Hepatocyte (in vitro differentiated cells): ENCODE data around the gene GPI. TPM values are rescaled to one million over a fixed set of nuclear protein-coding genes. Genes with fewer than 3 reads are reported as not detected.

Experiments
- DNase-seq: peaks from one replicate; pipeline ENCODE4 v3.0.0-alpha.2; 2016; ENCODE audit warnings: low spot score
- H2AFZ ChIP-seq: fragments of 200-600 bp; sonication (generic); 2 replicates; pipeline ENCODE4 v1.6.0; 2016; ENCODE audit warnings: antibody characterized with exemption, mild to moderate bottlenecking
- H3K27ac ChIP-seq: fragments of 200-600 bp; sonication (generic); 2 replicates; pipeline ENCODE4 v1.5.1; 2016; ENCODE audit warnings: mild to moderate bottlenecking
- H3K27me3 ChIP-seq: fragments of 200-600 bp; sonication (generic); 2 replicates; pipeline ENCODE4 v1.6.1; 2016
- H3K36me3 ChIP-seq: fragments of 200-600 bp; sonication (generic); replicated peaks from 2 replicates; pipeline ENCODE4 v1.5.1; 2016; ENCODE audit warnings: low read depth; ENCODE audit not compliant: insufficient read depth
- H3K4me1 ChIP-seq: fragments of 200-600 bp; sonication (generic); 2 replicates; pipeline ENCODE4 v1.5.1; 2016; ENCODE audit warnings: mild to moderate bottlenecking, moderate library complexity; ENCODE audit not compliant: insufficient read depth
- H3K4me2 ChIP-seq: fragments of 200-600 bp; sonication (generic); 2 replicates; pipeline ENCODE4 v1.6.0; 2016
- H3K4me3 ChIP-seq: fragments of 200-600 bp; sonication (generic); 2 replicates; pipeline ENCODE4 v1.5.1; 2016; ENCODE audit warnings: mild to moderate bottlenecking
- H3K79me2 ChIP-seq: fragments of 200-600 bp; sonication (generic); 2 replicates; pipeline ENCODE4 v1.6.0; 2017; ENCODE audit warnings: mild to moderate bottlenecking
- H3K9me2 ChIP-seq: fragments of 200-600 bp; sonication (generic); replicated peaks from 2 replicates; pipeline ENCODE4 v1.6.0; 2017; ENCODE audit warnings: mild to moderate bottlenecking; ENCODE audit not compliant: insufficient read depth
- H3K9me3 ChIP-seq: fragments of 200-600 bp; sonication (generic); 2 replicates; pipeline ENCODE4 v1.5.1; 2016; ENCODE audit warnings: low read depth, mild to moderate bottlenecking
- H4K20me1 ChIP-seq: fragments of 200-600 bp; sonication (generic); 2 replicates; pipeline ENCODE4 v1.6.0; 2016; ENCODE audit warnings: mild to moderate bottlenecking; ENCODE audit not compliant: insufficient read depth, poor library complexity, severe bottlenecking
- EZH2 ChIP-seq: fragments of 200-600 bp; sonication (generic); IDR thresholded peaks from 2 replicates; pipeline ENCODE4 v1.6.1; 2016; ENCODE audit warnings: antibody characterized with exemption, mild to moderate bottlenecking, borderline replicate concordance
- EZH2phosphoT487 ChIP-seq: fragments of 200-600 bp; sonication (generic); IDR thresholded peaks from one replicate; pipeline ENCODE4 v1.6.1; 2018; ENCODE audit warnings: antibody characterized with exemption, mild to moderate bottlenecking, low read depth, moderate library complexity; ENCODE audit not compliant: unreplicated experiment, severe bottlenecking
- WGBS: methylation state at CpG from one replicate; pipeline ENCODE4 v1.1.6; 2016; ENCODE audit warnings: low lambda C conversion rate; ENCODE audit errors: missing lambda C conversion rate; 5-methylcytosine and 5-hydroxymethylcytosine counted together
- polyA plus RNA-seq: library from polyadenylated mRNA; unstranded; fragments of >200 nt; fragmentation: Nextera tagmentation; extraction: Ambion mirVana; gene quantifications from 2 replicates; pipeline ENCODE4 v1.2.1, GENCODE V29; 2016
- total RNA-seq: library from RNA; depleted of rRNA; stranded (reverse); fragments of >200 nt; gene quantifications from 2 replicates; pipeline ENCODE4 v1.2.3, GENCODE V29; 2014
- TF ChIP-seq, protein P1 (sequence below): fragments of 200-600 bp; sonication (generic); IDR thresholded peaks from 2 replicates; pipeline ENCODE4 v1.5.1; 2016; ENCODE audit warnings: antibody characterized with exemption, mild to moderate bottlenecking; ENCODE audit not compliant: poor library complexity

The GPI gene
- total and polyA plus RNA-seq, 2 experiments from 2014 or later: 117 to 120 TPM

DNA sequence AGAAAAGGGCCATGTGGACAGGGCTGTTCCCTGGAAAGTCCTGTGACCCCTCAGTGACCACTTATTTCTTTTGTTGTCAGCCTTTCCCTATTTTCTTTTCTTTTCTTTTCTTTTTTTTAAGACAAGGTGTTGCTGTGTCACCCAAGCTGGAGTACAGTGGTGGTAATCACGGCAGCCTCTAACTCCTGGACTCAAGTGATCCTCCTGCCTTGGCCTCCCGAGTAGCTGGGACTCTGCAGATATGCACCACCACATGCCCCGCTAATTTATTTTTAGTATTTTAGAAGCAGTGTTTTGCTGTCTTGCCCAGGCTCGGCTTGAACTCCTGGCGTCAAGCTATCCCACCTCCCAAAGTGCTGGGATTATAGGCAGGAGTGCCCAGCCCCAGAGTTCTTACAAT is 1.1 kb upstream of the GPI start:
- H3K9me2 ChIP-seq: no peaks in the 10 kb centered on the region
- DNase-seq: no peak
- no peaks in the 10 kb centered on the region for H3K27me3 ChIP-seq
- TF ChIP-seq, protein P1, sequence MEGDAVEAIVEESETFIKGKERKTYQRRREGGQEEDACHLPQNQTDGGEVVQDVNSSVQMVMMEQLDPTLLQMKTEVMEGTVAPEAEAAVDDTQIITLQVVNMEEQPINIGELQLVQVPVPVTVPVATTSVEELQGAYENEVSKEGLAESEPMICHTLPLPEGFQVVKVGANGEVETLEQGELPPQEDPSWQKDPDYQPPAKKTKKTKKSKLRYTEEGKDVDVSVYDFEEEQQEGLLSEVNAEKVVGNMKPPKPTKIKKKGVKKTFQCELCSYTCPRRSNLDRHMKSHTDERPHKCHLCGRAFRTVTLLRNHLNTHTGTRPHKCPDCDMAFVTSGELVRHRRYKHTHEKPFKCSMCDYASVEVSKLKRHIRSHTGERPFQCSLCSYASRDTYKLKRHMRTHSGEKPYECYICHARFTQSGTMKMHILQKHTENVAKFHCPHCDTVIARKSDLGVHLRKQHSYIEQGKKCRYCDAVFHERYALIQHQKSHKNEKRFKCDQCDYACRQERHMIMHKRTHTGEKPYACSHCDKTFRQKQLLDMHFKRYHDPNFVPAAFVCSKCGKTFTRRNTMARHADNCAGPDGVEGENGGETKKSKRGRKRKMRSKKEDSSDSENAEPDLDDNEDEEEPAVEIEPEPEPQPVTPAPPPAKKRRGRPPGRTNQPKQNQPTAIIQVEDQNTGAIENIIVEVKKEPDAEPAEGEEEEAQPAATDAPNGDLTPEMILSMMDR: no peak
- TF ChIP-seq EZH2 (no peak), EZH2phosphoT487 (no peak)
- H4K20me1 ChIP-seq: no peaks in the 10 kb centered on the region
- H3K79me2 ChIP-seq: peaks cover 32% of the 10 kb centered on the region
- H3K36me3 ChIP-seq: no peaks in the 10 kb centered on the region
- no peak overlapping the region for H2AFZ ChIP-seq
- 86% methylated on average over 5 of the region's 5 CpGs for WGBS
- peaks cover 11% of the 10 kb centered on the region for H3K4me1 ChIP-seq
- no peak overlapping the region for H3K4me3 ChIP-seq
- no peaks in the 10 kb centered on the region for H3K9me3 ChIP-seq
- no peak overlapping the region for H3K27ac ChIP-seq
- H3K4me2 ChIP-seq: no peak overlapping the region

- Histone ChIP-seq H3K4me1 (peaks cover 11% of the 10 kb centered on the region), H3K9me2 (no peaks in the 10 kb centered on the region), H3K9me3 (no peaks in the 10 kb centered on the region), H3K36me3 (no peaks in the 10 kb centered on the region), H3K4me2 (peak overlapping the region; percentile 92), H4K20me1 (no peaks in the 10 kb centered on the region), H3K79me2 (peaks cover 32% of the 10 kb centered on the region), H3K4me3 (peak overlapping the region; percentile 99), H2AFZ (peak overlapping the region; percentile 99), H3K27ac (peak overlapping the region; percentile 65), H3K27me3 (no peaks in the 10 kb centered on the region)
- WGBS: 82% methylated on average over 11 of the region's 11 CpGs
- TF ChIP-seq, protein P1: no peak
- TF ChIP-seq EZH2phosphoT487: no peak
- no peak for TF ChIP-seq EZH2
- DNase-seq: no peak
Measured at GRCh38 chr19:34364462-34364829, 550 bp upstream of the GPI start.

DNA sequence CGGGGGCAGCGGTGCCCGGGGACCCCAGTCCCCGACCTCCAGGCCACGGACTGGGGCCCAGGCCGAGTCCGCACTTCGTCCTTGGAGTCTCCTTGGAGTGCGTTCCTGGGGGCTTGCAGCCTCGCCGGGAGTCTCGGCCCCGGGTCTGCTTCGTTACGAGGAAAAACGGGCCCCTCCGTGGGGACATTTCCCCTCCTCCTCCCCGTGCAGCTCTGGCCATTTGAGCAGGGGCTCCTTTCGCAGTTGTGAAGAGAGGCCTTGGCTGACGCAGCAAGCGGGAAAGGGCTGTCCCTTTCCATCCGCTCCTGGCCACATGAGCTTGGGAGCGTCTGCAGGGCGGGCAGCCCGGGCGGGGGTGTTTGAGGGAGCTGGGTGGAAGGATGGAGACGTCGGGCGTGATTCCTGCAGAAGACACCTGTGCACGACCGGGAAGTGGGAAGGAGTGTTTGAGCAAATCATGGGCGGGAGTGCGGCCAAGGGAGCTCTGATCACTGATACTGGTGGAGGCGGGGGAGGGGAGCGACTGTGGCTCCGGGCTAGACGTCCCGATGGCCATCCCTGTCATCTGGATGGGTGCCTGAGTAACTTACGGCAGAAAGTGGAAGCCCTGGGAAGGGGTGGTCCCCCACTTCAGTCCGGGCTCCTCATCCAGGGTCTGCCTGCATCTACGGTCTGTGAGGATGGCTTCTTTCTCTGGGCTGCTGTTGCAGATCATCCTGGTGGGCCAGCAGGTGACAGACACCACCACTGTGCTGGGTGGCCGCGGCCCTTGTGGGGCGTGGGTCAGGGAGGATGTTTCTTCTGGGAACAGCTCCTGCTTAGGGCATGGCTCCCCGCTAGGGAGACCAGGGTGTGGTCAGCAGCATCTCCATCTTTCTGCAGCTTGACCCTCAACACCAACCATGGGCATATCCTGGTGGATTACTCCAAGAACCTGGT is 736 bp downstream of the GPI start:
- Histone ChIP-seq H3K27me3 (no peaks in the 10 kb centered on the region), H3K4me2 (peak overlapping the region; percentile 92), H3K4me1 (peaks cover 11% of the 10 kb centered on the region), H3K27ac (peak overlapping the region; percentile 75), H3K9me3 (no peaks in the 10 kb centered on the region), H3K79me2 (peaks cover 32% of the 10 kb centered on the region), H3K9me2 (no peaks in the 10 kb centered on the region), H4K20me1 (no peaks in the 10 kb centered on the region), H3K4me3 (peak overlapping the region; percentile 99), H3K36me3 (no peaks in the 10 kb centered on the region), H2AFZ (peak overlapping the region; percentile 99)
- WGBS: 13% methylated on average over 36 of the region's 45 CpGs
- TF ChIP-seq, protein P1: no peak
- TF ChIP-seq EZH2phosphoT487: no peak
- TF ChIP-seq EZH2: no peak
- peak; percentile 61 for DNase-seq
